Cerebellar cortex (tissue), 1 donor: ENCODE results near the gene CCDC91.
"Not testable (repeated sequence)": the region's sequence is repeated elsewhere in the genome, so short reads cannot be mapped to it uniquely, and the experiment has no call there.

Source experiments
- DNase-seq: peaks from one replicate; pipeline ENCODE4 v3.0.0-alpha.2; 2015; ENCODE audit warnings: low spot score

CCDC91 gene

GRCh38 chr12:28232211-28232928 lies 42.1 kb downstream of the CCDC91 start:
- DNase-seq, result no peak

- no peak for DNase-seq
Observed at GRCh38 chr12:28234444-28234843, 44.2 kb downstream of the CCDC91 start.

- DNase-seq, result no peak
Observed at GRCh38 chr12:28235015-28235414, 44.8 kb downstream of the CCDC91 start.

GRCh38 chr12:28235985-28236384 lies 45.7 kb downstream of the CCDC91 start:
- no peak for DNase-seq

- DNase-seq, result no peak
Observed at GRCh38 chr12:28237423-28237822, 47.2 kb downstream of the CCDC91 start.

- DNase-seq, result no peak
Observed at GRCh38 chr12:28239918-28240317, 49.7 kb downstream of the CCDC91 start.

GRCh38 chr12:28240853-28241252 lies 50.6 kb downstream of the CCDC91 start:
- DNase-seq, result no peak

- DNase-seq, result no peak
Observed at GRCh38 chr12:28242129-28242495, 51.9 kb downstream of the CCDC91 start.

- no peak for DNase-seq
Observed at GRCh38 chr12:28242496-28243309, 52.4 kb downstream of the CCDC91 start.

GRCh38 chr12:28243310-28243633 lies 53.0 kb downstream of the CCDC91 start:
- DNase-seq, result no peak

GRCh38 chr12:28247806-28248205 lies 57.5 kb downstream of the CCDC91 start:
- no peak for DNase-seq

GRCh38 chr12:28248555-28249145 lies 58.4 kb downstream of the CCDC91 start:
- DNase-seq, result no peak

GRCh38 chr12:28253161-28253641 lies 62.9 kb downstream of the CCDC91 start:
- no peak for DNase-seq

GRCh38 chr12:28257411-28257810 lies 67.2 kb downstream of the CCDC91 start:
- no peak for DNase-seq

GRCh38 chr12:28258998-28259397 lies 68.7 kb downstream of the CCDC91 start:
- DNase-seq, result no peak

GRCh38 chr12:28265435-28266042 lies 75.3 kb downstream of the CCDC91 start:
- DNase-seq, result no peak

GRCh38 chr12:28267920-28268607 lies 77.8 kb downstream of the CCDC91 start:
- DNase-seq, result not testable (repeated sequence)

- no peak for DNase-seq
Observed at GRCh38 chr12:28268608-28269229, 78.5 kb downstream of the CCDC91 start.

- no peak for DNase-seq
Observed at GRCh38 chr12:28269851-28270250, 79.6 kb downstream of the CCDC91 start.

- DNase-seq, result no peak
Observed at GRCh38 chr12:28278499-28278898, 88.2 kb downstream of the CCDC91 start.

- no peak for DNase-seq
Observed at GRCh38 chr12:28278960-28279359, 88.7 kb downstream of the CCDC91 start.

GRCh38 chr12:28286352-28286751 lies 96.1 kb downstream of the CCDC91 start:
- DNase-seq, result no peak
